B cell (primary cell): ENCODE measurements around the gene LAMTOR2. TPM values are rescaled to one million over a fixed set of nuclear protein-coding genes. Genes with fewer than 3 reads are reported as not detected.

Source experiments
- ATAC-seq: fragments of 200-7000 bp; cut with Tn5 transposase; one replicate; pipeline ENCODE4 v1.10.0; 2021; ENCODE audit warnings: low read depth, mild to moderate bottlenecking, moderate number of reproducible peaks, moderate library complexity
- CTCF ChIA-PET: fragments of 350-600 bp; sonication (Branson Sonifier 250); formaldehyde crosslinking; loops from one replicate; lab custom pipeline; 2021; ENCODE audit warnings: antibody characterized with exemption, inconsistent platforms; lab: Charles Lee
- POLR2A ChIA-PET: fragments of 350-600 bp; sonication (Branson Sonifier 250); formaldehyde crosslinking; loops from one replicate; lab custom pipeline; 2021; ENCODE audit warnings: antibody characterized with exemption; lab: Charles Lee
- DNase-seq: peaks from one replicate; pipeline ENCODE4 v3.0.0; 2013
- H2AFZ ChIP-seq: 2 replicates; pipeline ENCODE4 v1.6.1; 2012; ENCODE audit warnings: mild to moderate bottlenecking, low read depth, low read length; ENCODE audit not compliant: insufficient read depth, poor library complexity, severe bottlenecking
- H3K27ac ChIP-seq, 2 donors: 1 replicate in 1 of 2; 2 replicates in 1 of 2; pipeline ENCODE4 v1.5.1; 2012 to 2013; ENCODE audit warnings: low read length in 2 of 2, mild to moderate bottlenecking in 2 of 2, moderate library complexity in 1 of 2
- H3K27me3 ChIP-seq, 4 experiments: fragments of 200-600 bp in 1 of 4; sonication (generic) in 1 of 4; replicated peaks in 1 of 4; 1 replicate in 2 of 4; 2 replicates in 2 of 4; pipeline versions ENCODE4 v1.6.1 to v1.7.0; 2013 to 2016; ENCODE audit warnings: low read length in 3 of 4, mild to moderate bottlenecking in 2 of 4, mixed read lengths in 1 of 4, moderate library complexity in 1 of 4; ENCODE audit not compliant: insufficient read depth in 4 of 4, control insufficient read depth in 3 of 4; ENCODE audit errors: control extremely low read depth in 1 of 4
- H3K36me3 ChIP-seq, 2 experiments: replicated peaks in 1 of 2; 1 replicate in 1 of 2; 2 replicates in 1 of 2; pipeline versions ENCODE4 v1.6.1 to v1.7.1; 2013; ENCODE audit warnings: low read length in 1 of 2; ENCODE audit not compliant: insufficient read depth in 2 of 2, control insufficient read depth in 1 of 2; ENCODE audit errors: control extremely low read depth in 1 of 2, extremely low read depth in 1 of 2
- H3K4me1 ChIP-seq, 2 donors: fragments of 200-600 bp in 1 of 2; sonication (generic) in 1 of 2; 1 replicate in 1 of 2; 2 replicates in 1 of 2; pipeline versions ENCODE4 v1.5.1 to v1.6.1; 2013 to 2017; ENCODE audit warnings: low read length in 2 of 2; ENCODE audit not compliant: control insufficient read depth in 2 of 2, insufficient read depth in 2 of 2
- H3K4me2 ChIP-seq: replicated peaks from 2 replicates; pipeline ENCODE3; 2012; ENCODE audit warnings: mild to moderate bottlenecking, low read depth, low read length; ENCODE audit not compliant: poor library complexity, severe bottlenecking
- H3K4me3 ChIP-seq, 5 experiments: fragments of 200-600 bp in 1 of 5; sonication (generic) in 1 of 5; 1 replicate in 3 of 5; 2 replicates in 2 of 5; pipeline versions ENCODE4 v1.5.1 to v1.7.0; 2011 to 2016; ENCODE audit warnings: low read length in 4 of 5, mild to moderate bottlenecking in 4 of 5, low read depth in 2 of 5, control low read depth in 1 of 5, moderate library complexity in 1 of 5; ENCODE audit not compliant: insufficient read depth in 1 of 5; ENCODE audit errors: control extremely low read depth in 1 of 5, extremely low read depth in 1 of 5
- H3K79me2 ChIP-seq: fragments of 200-600 bp; sonication (generic); one replicate; pipeline ENCODE4 v1.6.0; 2016; ENCODE audit warnings: low read length; ENCODE audit not compliant: control insufficient read depth, insufficient read depth
- H3K9ac ChIP-seq: fragments of 200-600 bp; sonication (generic); 2 replicates; pipeline ENCODE4 v1.6.1; 2017; ENCODE audit warnings: mild to moderate bottlenecking, low read length, moderate library complexity
- H3K9me3 ChIP-seq, 3 donors: one replicate each; pipeline versions ENCODE4 v1.6.1 to v1.7.1; 2013; ENCODE audit warnings: low read length in 2 of 3; ENCODE audit not compliant: control insufficient read depth in 2 of 3, insufficient read depth in 1 of 3; ENCODE audit errors: control extremely low read depth in 1 of 3
- H4K20me1 ChIP-seq: 2 replicates; pipeline ENCODE4 v1.6.0; 2012; ENCODE audit warnings: mild to moderate bottlenecking, low read length; ENCODE audit not compliant: insufficient read depth, control insufficient read depth, poor library complexity, severe bottlenecking
- H3K27ac Mint-ChIP-seq: one replicate; pipeline ENCODE4 v1.8.0; 2021; ENCODE audit warnings: mixed read lengths
- H3K27me3 Mint-ChIP-seq: one replicate; pipeline ENCODE4 v1.8.0; 2021; ENCODE audit warnings: mixed read lengths
- H3K4me1 Mint-ChIP-seq: one replicate; pipeline ENCODE4 v1.8.0; 2021; ENCODE audit warnings: mixed read lengths
- H3K4me3 Mint-ChIP-seq: one replicate; pipeline ENCODE4 v1.8.0; 2021; ENCODE audit warnings: mixed read lengths
- H3K9me3 Mint-ChIP-seq: one replicate; pipeline ENCODE4 v1.8.0; 2022; ENCODE audit warnings: mixed read lengths; ENCODE audit not compliant: insufficient read depth
- CTCF ChIP-seq: fragments of 200-600 bp; IDR thresholded peaks from one replicate; pipeline ENCODE4 v1.8.0; 2022; ENCODE audit warnings: antibody characterized with exemption, mild to moderate bottlenecking
- EZH2 ChIP-seq: IDR thresholded peaks from 2 replicates; pipeline ENCODE4 v1.6.1; 2012; ENCODE audit warnings: borderline replicate concordance, low read depth, mild to moderate bottlenecking, moderate library complexity, low read length; ENCODE audit not compliant: insufficient read depth, poor library complexity, severe bottlenecking
- whole genome bisulfite sequencing: methylation state at CpG from one replicate; pipeline ENCODE4 v1.1.5; 2013; ENCODE audit warnings: missing lambda C conversion rate; ENCODE audit not compliant: insufficient coverage; 5-methylcytosine and 5-hydroxymethylcytosine counted together
- intact Hi-C: fragments of 100-400 bp; cut with micrococcal nuclease; formaldehyde crosslinking; loops from one replicate; pipeline ENCODE4 v1.10.0; 2022
- polyA plus RNA-seq: library from polyadenylated mRNA; depleted of rRNA; stranded (reverse); fragments of >200 nt; gene quantifications from 2 replicates; pipeline ENCODE4 v1.2.3, GENCODE V29; 2012
- total RNA-seq, 2 donors: library from RNA; stranded (reverse); fragments of 120-200 nt in 1 of 2; gene quantifications; 1 replicate in 1 of 2; 2 replicates in 1 of 2; pipeline versions ENCODE4 v1.2.3 to v1.2.4, GENCODE V29; 2013 to 2022

The LAMTOR2 gene
- total and polyA plus RNA-seq, 2 donors (not counting 1 experiment from before 2014, with no cell fraction given): 31.5 to 55.9 TPM

- CTCF ChIA-PET: interaction anchor here (0.6 to 1.9 kb wide), 3 partner anchors 27 to 132 kb away, joined by 3 to 7 read pairs (median 3); partner anchors contain the start of gene KHDC4
- POLR2A ChIA-PET: no interaction called here
- WGBS: 84% methylated on average over 3 of the region's 3 CpGs
These were observed 10.6 kb downstream of the LAMTOR2 start for GRCh38 chr1:156065212-156065611.

More at GRCh38 chr1:156065212-156065611, 10.6 kb downstream of the LAMTOR2 start:
- no peak overlapping the region for H2AFZ ChIP-seq
- no peaks in the 10 kb centered on the region for H3K79me2 ChIP-seq
- no peaks in the 10 kb centered on the region for H3K36me3 ChIP-seq
- H3K9ac ChIP-seq: no peak overlapping the region
- ATAC-seq: no peak
- H3K4me1 ChIP-seq: no peaks in the 10 kb centered on the region
- TF ChIP-seq CTCF: no peak
- TF ChIP-seq EZH2: no peak
- DNase-seq: no peak
- no peaks in the 10 kb centered on the region for H3K27me3 Mint-ChIP-seq
- no peak overlapping the region for H3K27ac ChIP-seq
- no peaks in the 10 kb centered on the region for H4K20me1 ChIP-seq
- no peaks in the 10 kb centered on the region for H3K4me1 Mint-ChIP-seq
- no peak overlapping the region for H3K4me3 ChIP-seq
- H3K9me3 Mint-ChIP-seq: no peaks in the 10 kb centered on the region
- intact Hi-C loops: loop anchor here (5.0 kb wide), 1 partner anchor 133 kb away; the partner anchor contains the start of gene KHDC4
- peaks cover 0 to 4% (median 0%) of the 10 kb centered on the region in 4 experiments for H3K27me3 ChIP-seq
- no peaks in the 10 kb centered on the region for H3K9me3 ChIP-seq
- H3K27ac Mint-ChIP-seq: no peak overlapping the region
- no peak overlapping the region for H3K4me3 Mint-ChIP-seq
- no peak overlapping the region for H3K4me2 ChIP-seq
